ENCODE measurements around the gene SULT1C4.

Gene SULT1C4

DNA sequence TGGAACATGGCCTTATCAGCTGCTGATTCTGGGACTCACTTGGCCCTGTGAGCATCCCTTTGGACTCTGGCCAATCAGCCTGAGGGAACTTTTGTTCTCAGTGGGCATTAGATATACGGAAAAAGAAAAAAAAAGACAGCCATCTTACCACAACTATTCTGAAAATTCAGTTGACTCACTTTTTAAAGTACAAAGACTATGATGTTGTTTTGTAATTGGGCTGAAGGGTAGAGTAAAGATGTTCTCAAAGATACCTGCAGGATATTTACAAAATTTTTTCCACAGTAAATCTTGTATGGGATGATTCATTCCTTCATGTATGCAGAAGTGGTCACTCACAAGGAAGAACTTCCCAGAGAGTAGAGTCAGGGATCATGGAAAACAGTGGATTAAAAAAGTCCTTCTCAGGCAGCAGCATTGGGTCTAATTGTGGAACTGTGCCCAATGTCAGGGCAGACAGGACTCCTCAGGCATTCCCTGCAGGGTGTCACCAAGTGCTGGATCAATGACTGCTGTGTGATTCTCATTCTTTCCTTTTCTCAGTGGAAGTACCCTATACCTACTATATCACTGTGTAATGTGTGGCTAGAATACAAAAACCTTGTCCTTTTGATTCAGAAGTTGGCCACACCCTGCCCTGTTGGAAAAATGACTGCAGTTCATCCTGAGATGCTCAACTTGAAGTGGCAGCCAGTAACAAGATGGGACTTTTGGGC lies 35.4 kb downstream of the SULT1C4 start:
- Histone ChIP-seq H3K9me2 (ENCODE audit: low read depth, low read length) (no peaks in the 10 kb centered on the region), H3K9me3 (ENCODE audit: low read length) (no peaks in the 10 kb centered on the region), H3K4me2 (ENCODE audit: low read length) (no peak overlapping the region), H3K36me3 (ENCODE audit: insufficient read depth, low read length) (no peaks in the 10 kb centered on the region), H2AFZ (ENCODE audit: low read length) (no peak overlapping the region), H3F3A (ENCODE audit: insufficient read depth, low read length) (no peaks in the 10 kb centered on the region), H3K4me1 (ENCODE audit: insufficient read depth, low read length, severe bottlenecking) (no peaks in the 10 kb centered on the region), H3K27ac (ENCODE audit: low read depth, low read length, poor library complexity, severe bottlenecking) (no peak overlapping the region), H3K9ac (ENCODE audit: low read length) (no peak overlapping the region), H4K20me1 (ENCODE audit: insufficient read depth, low read length) (no peaks in the 10 kb centered on the region), H3K27me3 (ENCODE audit: insufficient read depth, low read length) (no peaks in the 10 kb centered on the region), H3K79me2 (ENCODE audit: insufficient read depth, low read length) (no peaks in the 10 kb centered on the region), H3K4me3 (ENCODE audit: low read depth, low read length, poor library complexity, severe bottlenecking) (no peak overlapping the region)
- TF ChIP-seq, protein P1, sequence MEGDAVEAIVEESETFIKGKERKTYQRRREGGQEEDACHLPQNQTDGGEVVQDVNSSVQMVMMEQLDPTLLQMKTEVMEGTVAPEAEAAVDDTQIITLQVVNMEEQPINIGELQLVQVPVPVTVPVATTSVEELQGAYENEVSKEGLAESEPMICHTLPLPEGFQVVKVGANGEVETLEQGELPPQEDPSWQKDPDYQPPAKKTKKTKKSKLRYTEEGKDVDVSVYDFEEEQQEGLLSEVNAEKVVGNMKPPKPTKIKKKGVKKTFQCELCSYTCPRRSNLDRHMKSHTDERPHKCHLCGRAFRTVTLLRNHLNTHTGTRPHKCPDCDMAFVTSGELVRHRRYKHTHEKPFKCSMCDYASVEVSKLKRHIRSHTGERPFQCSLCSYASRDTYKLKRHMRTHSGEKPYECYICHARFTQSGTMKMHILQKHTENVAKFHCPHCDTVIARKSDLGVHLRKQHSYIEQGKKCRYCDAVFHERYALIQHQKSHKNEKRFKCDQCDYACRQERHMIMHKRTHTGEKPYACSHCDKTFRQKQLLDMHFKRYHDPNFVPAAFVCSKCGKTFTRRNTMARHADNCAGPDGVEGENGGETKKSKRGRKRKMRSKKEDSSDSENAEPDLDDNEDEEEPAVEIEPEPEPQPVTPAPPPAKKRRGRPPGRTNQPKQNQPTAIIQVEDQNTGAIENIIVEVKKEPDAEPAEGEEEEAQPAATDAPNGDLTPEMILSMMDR (IDR thresholded peaks at IDR 0.05; ENCODE audit: low read length): no peak
- TF ChIP-seq EZH2 (IDR thresholded peaks at IDR 0.05; ENCODE audit: borderline replicate concordance, low read length): no peak

DNA sequence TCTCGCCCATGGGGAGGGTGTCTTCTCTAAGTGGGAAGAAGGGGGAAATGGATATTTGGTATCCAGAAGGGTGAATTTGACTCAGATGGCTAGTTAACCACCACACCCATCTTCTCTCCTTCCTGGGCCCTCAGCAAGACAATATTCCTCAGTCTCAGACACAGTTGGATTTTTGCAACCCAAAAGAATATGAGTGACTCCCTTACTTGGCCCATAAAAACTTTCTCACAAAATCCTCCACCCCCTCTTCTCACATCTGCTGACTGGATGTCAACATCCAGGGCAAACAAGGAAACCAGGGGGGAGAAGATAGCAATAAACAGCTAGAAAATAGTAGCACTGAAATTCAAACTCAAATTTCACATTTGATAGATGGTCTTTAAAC lies 35.9 kb downstream of the SULT1C4 start:
- TF ChIP-seq, protein P1 (IDR thresholded peaks at IDR 0.05; ENCODE audit: low read length): no peak
- no peak for TF ChIP-seq EZH2 (IDR thresholded peaks at IDR 0.05; ENCODE audit: borderline replicate concordance, low read length)
- no peak overlapping the region for H3K4me2 ChIP-seq (ENCODE audit: low read length)
- H3K9me2 ChIP-seq (ENCODE audit: low read depth, low read length): no peaks in the 10 kb centered on the region
- no peaks in the 10 kb centered on the region for H4K20me1 ChIP-seq (ENCODE audit: insufficient read depth, low read length)
- H3K4me1 ChIP-seq (ENCODE audit: insufficient read depth, low read length, severe bottlenecking): no peaks in the 10 kb centered on the region
- no peaks in the 10 kb centered on the region for H3F3A ChIP-seq (ENCODE audit: insufficient read depth, low read length)
- no peaks in the 10 kb centered on the region for H3K79me2 ChIP-seq (ENCODE audit: insufficient read depth, low read length)
- H3K9me3 ChIP-seq (ENCODE audit: low read length): no peaks in the 10 kb centered on the region
- H3K27ac ChIP-seq (ENCODE audit: low read depth, low read length, poor library complexity, severe bottlenecking): no peak overlapping the region
- H3K4me3 ChIP-seq (ENCODE audit: low read depth, low read length, poor library complexity, severe bottlenecking): no peak overlapping the region
- H3K36me3 ChIP-seq (ENCODE audit: insufficient read depth, low read length): no peaks in the 10 kb centered on the region
- no peaks in the 10 kb centered on the region for H3K27me3 ChIP-seq (ENCODE audit: insufficient read depth, low read length)
- H3K9ac ChIP-seq (ENCODE audit: low read length): no peak overlapping the region
- no peak overlapping the region for H2AFZ ChIP-seq (ENCODE audit: low read length)

DNA sequence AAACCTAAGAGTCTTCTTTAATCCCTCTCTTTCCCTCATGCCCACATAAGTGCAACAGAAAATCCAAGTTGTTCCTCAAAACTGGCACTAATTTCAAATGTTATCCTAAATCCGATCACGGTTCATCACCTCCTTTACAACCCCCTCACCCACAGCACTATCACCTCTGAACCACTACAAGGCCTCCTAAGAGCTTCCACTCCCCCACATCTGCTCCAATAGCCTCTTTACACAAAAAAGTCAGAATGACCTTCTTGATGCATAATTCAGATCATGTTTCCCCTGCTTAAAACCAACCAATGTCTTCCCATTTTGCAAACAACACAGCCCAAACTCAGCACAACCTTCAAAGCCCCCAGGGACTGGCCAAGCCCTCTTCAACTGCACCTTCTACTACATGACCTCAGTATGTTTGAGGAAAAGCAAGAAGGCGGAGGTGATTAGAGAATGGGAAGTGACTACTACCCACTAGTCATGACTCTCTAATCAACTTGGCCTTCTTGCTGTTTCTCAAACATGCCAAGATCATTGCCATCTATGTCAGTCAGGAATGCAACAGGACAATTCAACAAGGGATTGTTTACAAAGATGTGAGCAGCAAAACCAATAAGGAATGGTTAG lies 36.6 kb downstream of the SULT1C4 start:
- Histone ChIP-seq H3K27ac (ENCODE audit: low read depth, low read length, poor library complexity, severe bottlenecking) (no peak overlapping the region), H3K79me2 (ENCODE audit: insufficient read depth, low read length) (no peaks in the 10 kb centered on the region), H4K20me1 (ENCODE audit: insufficient read depth, low read length) (no peaks in the 10 kb centered on the region), H3K9me2 (ENCODE audit: low read depth, low read length) (no peaks in the 10 kb centered on the region), H3K4me2 (ENCODE audit: low read length) (no peak overlapping the region), H3F3A (ENCODE audit: insufficient read depth, low read length) (no peaks in the 10 kb centered on the region), H3K36me3 (ENCODE audit: insufficient read depth, low read length) (no peaks in the 10 kb centered on the region), H3K27me3 (ENCODE audit: insufficient read depth, low read length) (no peaks in the 10 kb centered on the region), H2AFZ (ENCODE audit: low read length) (no peak overlapping the region), H3K9me3 (ENCODE audit: low read length) (no peaks in the 10 kb centered on the region), H3K9ac (ENCODE audit: low read length) (no peak overlapping the region), H3K4me1 (ENCODE audit: insufficient read depth, low read length, severe bottlenecking) (no peaks in the 10 kb centered on the region), H3K4me3 (ENCODE audit: low read depth, low read length, poor library complexity, severe bottlenecking) (no peak overlapping the region)
- TF ChIP-seq, protein P1 (IDR thresholded peaks at IDR 0.05; ENCODE audit: low read length): no peak
- no peak for TF ChIP-seq EZH2 (IDR thresholded peaks at IDR 0.05; ENCODE audit: borderline replicate concordance, low read length)
